Left forelimb (tissue), 1 donor: ENCODE results near the gene CA4.
"Not testable (repeated sequence)": the region's sequence is repeated elsewhere in the genome, so short reads cannot be mapped to it uniquely, and the experiment has no call there.

Source experiments
- DNase-seq: peaks from one replicate; pipeline ENCODE4 v3.0.0-alpha.2; 2018; ENCODE audit warnings: low spot score

Gene CA4

GRCh38 chr17:60149691-60150582 lies at the start of gene CA4:
Gene CA4 (plus strand): TSS chr17:60149973. CDS start chr17:60150035, 62 bp downstream.
- DNase-seq: no peak

GRCh38 chr17:60100577-60100976 lies 49.2 kb upstream of the CA4 start:
- not testable (repeated sequence) for DNase-seq

- not testable (repeated sequence) for DNase-seq
These were observed 47.6 kb upstream of the CA4 start for GRCh38 chr17:60102015-60102631.

- peak; percentile 62 for DNase-seq
These were observed 47.1 kb upstream of the CA4 start for GRCh38 chr17:60102632-60103096.

- DNase-seq: peak; percentile 37
These were observed 45.8 kb upstream of the CA4 start for GRCh38 chr17:60103957-60104356.

GRCh38 chr17:60106340-60107059 lies 43.3 kb upstream of the CA4 start:
- no peak for DNase-seq

- no peak for DNase-seq
These were observed 42.1 kb upstream of the CA4 start for GRCh38 chr17:60107526-60108257.

GRCh38 chr17:60108309-60108708 lies 41.5 kb upstream of the CA4 start:
- not testable (repeated sequence) for DNase-seq

GRCh38 chr17:60108712-60109111 lies 41.1 kb upstream of the CA4 start:
- DNase-seq: no peak

- no peak for DNase-seq
These were observed 40.6 kb upstream of the CA4 start for GRCh38 chr17:60109161-60109560.

- DNase-seq: no peak
These were observed 39.2 kb upstream of the CA4 start for GRCh38 chr17:60110586-60110985.

- not testable (repeated sequence) for DNase-seq
These were observed 38.1 kb upstream of the CA4 start for GRCh38 chr17:60111661-60112060.

GRCh38 chr17:60115364-60115763 lies 34.4 kb upstream of the CA4 start:
- DNase-seq: not testable (repeated sequence)

- not testable (repeated sequence) for DNase-seq
These were observed 33.6 kb upstream of the CA4 start for GRCh38 chr17:60116196-60116595.

GRCh38 chr17:60119162-60119561 lies 30.6 kb upstream of the CA4 start:
- not testable (repeated sequence) for DNase-seq

- not testable (repeated sequence) for DNase-seq
These were observed 29.7 kb upstream of the CA4 start for GRCh38 chr17:60119807-60120748.

- DNase-seq: no peak
These were observed 22.4 kb upstream of the CA4 start for GRCh38 chr17:60127068-60128064.

- DNase-seq: no peak
These were observed 21.5 kb upstream of the CA4 start for GRCh38 chr17:60128171-60128859.

GRCh38 chr17:60129164-60129563 lies 20.6 kb upstream of the CA4 start:
- no peak for DNase-seq
